WTC11 (cell line): ENCODE data around the gene FBXO30.

ENCODE experiments used
- CTCF ChIP-seq: fragments of 200-600 bp; IDR thresholded peaks from 2 replicates; pipeline ENCODE4 v1.8.0; 2022; ENCODE audit warnings: antibody characterized with exemption
- JUN ChIP-seq: sonication (generic); formaldehyde crosslinking; IDR thresholded peaks from 2 replicates; pipeline ENCODE4 v1.8.0; 2023; ENCODE audit warnings: mild to moderate bottlenecking, missing genetic modification reagents
- NR2C2 ChIP-seq: sonication (generic); formaldehyde crosslinking; IDR thresholded peaks from 2 replicates; pipeline ENCODE4 v1.8.0; 2022; ENCODE audit warnings: mild to moderate bottlenecking, missing genetic modification reagents
- ZNF232 ChIP-seq: sonication (generic); formaldehyde crosslinking; IDR thresholded peaks from 2 replicates; pipeline ENCODE4 v1.8.0; 2022; ENCODE audit warnings: mild to moderate bottlenecking, missing genetic modification reagents
- TF ChIP-seq, protein P1 (sequence below): sonication (generic); formaldehyde crosslinking; IDR thresholded peaks from 2 replicates; pipeline ENCODE4 v1.8.1; 2023; ENCODE audit warnings: mild to moderate bottlenecking, missing genetic modification reagents

DNA sequence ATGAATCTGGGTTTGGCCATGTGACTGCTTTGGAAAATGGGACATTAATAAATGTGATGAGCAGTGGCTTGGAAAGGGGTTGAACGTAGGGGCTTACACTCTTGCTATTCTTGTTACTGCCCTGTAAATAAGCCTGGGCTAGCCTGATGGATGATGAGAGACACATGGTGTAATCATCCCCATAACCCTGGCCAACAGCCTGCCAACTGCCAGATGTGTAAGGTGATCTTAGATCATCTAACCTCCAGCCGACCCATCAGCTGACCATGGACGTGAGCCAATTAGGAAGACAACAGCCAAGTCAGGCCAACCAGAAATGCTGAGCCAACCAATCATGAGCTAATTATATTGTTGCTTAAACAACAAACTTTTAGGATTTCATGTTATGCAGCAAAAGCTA is 25.2 kb downstream of the FBXO30 start:
- TF ChIP-seq CTCF: no peak
- TF ChIP-seq ZNF232 (CRISPR knock-in tag): no peak
- TF ChIP-seq JUN (CRISPR knock-in tag): no peak
- TF ChIP-seq NR2C2 (CRISPR knock-in tag): no peak
- TF ChIP-seq, protein P1, sequence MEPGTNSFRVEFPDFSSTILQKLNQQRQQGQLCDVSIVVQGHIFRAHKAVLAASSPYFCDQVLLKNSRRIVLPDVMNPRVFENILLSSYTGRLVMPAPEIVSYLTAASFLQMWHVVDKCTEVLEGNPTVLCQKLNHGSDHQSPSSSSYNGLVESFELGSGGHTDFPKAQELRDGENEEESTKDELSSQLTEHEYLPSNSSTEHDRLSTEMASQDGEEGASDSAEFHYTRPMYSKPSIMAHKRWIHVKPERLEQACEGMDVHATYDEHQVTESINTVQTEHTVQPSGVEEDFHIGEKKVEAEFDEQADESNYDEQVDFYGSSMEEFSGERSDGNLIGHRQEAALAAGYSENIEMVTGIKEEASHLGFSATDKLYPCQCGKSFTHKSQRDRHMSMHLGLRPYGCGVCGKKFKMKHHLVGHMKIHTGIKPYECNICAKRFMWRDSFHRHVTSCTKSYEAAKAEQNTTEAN (CRISPR knock-in tag): no peak
